Epithelial cell of esophagus (primary cell): ENCODE results near the gene CCDC141.
"Not testable (repeated sequence)": the region's sequence is repeated elsewhere in the genome, so short reads cannot be mapped to it uniquely, and the experiment has no call there.

Source experiments
- DNase-seq: peaks from one replicate; pipeline ENCODE4 v3.0.0; 2010; ENCODE audit warnings: low read depth
- H3K4me3 ChIP-seq: 2 replicates; pipeline ENCODE4 v1.5.1; 2011; ENCODE audit warnings: mild to moderate bottlenecking, low read length, control low read depth
- TF ChIP-seq, protein P1 (sequence below): IDR thresholded peaks from 2 replicates; pipeline ENCODE4 v1.5.1; 2011; ENCODE audit warnings: low read depth, mild to moderate bottlenecking, low read length, control low read depth, inconsistent platforms; ENCODE audit not compliant: insufficient read depth; ENCODE audit errors: missing control alignments

CCDC141 gene

DNA sequence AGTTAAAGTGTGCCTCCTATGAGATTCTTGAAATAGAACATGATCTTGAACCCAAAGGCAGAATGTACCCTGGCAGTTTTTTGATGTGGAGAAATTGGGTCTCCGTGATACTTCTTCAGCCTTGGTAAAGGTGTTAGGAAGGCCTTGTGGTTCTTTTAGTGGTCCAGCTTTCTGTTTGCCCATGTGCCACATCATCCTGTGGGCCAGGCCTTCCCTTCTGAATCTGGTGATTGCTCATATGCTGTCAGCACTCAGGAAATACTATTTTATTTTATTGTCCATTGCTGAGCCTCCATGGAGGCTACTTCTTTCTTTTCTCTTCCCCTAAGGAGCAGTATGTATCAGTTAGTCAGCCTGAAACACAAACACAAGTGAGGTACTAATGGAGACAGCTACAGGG, 52.9 kb downstream of the CCDC141 start:
- TF ChIP-seq, protein P1, sequence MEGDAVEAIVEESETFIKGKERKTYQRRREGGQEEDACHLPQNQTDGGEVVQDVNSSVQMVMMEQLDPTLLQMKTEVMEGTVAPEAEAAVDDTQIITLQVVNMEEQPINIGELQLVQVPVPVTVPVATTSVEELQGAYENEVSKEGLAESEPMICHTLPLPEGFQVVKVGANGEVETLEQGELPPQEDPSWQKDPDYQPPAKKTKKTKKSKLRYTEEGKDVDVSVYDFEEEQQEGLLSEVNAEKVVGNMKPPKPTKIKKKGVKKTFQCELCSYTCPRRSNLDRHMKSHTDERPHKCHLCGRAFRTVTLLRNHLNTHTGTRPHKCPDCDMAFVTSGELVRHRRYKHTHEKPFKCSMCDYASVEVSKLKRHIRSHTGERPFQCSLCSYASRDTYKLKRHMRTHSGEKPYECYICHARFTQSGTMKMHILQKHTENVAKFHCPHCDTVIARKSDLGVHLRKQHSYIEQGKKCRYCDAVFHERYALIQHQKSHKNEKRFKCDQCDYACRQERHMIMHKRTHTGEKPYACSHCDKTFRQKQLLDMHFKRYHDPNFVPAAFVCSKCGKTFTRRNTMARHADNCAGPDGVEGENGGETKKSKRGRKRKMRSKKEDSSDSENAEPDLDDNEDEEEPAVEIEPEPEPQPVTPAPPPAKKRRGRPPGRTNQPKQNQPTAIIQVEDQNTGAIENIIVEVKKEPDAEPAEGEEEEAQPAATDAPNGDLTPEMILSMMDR, result no peak
- H3K4me3 ChIP-seq, result no peak overlapping the region
- DNase-seq, result no peak

DNA sequence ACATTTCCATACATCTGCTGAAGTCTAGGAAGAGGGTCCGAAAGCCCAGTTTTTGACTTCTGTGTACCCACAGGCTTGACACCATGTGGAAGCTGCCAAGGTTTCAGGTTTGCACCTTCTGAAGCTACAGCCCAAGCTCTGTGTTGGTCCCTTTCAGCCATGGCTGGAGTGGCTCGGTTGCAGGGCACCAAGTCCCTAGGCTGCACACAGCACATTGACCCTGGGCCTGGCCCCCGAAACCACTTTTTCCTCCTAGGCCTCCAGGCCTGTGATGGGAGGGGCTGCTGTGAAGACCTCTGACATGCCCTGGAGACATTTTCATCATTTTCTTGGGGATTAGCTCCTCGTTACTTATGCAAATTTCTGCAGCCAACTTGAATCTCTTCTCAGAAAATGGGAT, 55.7 kb downstream of the CCDC141 start:
- no peak for DNase-seq
- H3K4me3 ChIP-seq, result no peak overlapping the region
- TF ChIP-seq, protein P1, result no peak

DNA sequence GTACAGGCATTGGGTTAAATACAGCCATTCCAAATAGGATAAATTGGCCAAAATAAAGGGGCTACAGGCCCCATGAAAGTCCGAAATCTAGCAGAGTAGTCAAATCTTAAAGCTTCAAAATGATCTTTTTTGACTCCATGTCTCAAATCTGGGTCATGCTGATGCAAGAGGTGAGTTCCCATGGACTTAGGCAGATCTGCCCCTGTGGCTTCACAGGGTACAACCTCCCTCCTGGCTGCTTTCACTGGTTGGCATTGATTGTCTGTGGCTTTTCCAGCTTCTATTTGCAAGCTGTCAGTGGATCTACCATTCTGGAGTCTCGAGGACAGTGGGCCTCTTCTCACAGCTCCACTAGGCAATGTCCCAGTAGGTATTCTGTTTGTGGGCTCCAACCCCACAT, 56.1 kb downstream of the CCDC141 start:
- DNase-seq, result no peak
- no peak overlapping the region for H3K4me3 ChIP-seq
- TF ChIP-seq, protein P1, result no peak

DNA sequence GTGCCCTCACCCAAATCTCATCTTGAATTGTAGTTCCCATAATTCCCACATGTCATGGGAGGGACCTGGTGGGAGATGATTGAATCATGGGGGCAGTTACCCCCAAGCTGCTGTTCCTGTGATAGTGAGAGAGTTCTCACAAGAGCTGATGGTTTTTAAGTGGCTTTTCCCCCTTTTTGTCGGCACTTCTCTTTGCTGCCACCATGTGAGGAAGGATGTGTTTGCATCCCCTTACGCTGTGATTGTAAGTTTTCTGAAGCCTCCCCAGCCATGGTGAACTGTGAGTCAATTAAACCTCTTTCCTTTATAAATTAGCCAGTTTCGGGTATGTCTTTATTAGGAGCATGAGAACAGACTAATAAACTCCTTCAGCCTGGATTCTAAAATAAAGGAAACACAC, 57.2 kb downstream of the CCDC141 start:
- not testable (repeated sequence) for DNase-seq, H3K4me3 ChIP-seq

DNA sequence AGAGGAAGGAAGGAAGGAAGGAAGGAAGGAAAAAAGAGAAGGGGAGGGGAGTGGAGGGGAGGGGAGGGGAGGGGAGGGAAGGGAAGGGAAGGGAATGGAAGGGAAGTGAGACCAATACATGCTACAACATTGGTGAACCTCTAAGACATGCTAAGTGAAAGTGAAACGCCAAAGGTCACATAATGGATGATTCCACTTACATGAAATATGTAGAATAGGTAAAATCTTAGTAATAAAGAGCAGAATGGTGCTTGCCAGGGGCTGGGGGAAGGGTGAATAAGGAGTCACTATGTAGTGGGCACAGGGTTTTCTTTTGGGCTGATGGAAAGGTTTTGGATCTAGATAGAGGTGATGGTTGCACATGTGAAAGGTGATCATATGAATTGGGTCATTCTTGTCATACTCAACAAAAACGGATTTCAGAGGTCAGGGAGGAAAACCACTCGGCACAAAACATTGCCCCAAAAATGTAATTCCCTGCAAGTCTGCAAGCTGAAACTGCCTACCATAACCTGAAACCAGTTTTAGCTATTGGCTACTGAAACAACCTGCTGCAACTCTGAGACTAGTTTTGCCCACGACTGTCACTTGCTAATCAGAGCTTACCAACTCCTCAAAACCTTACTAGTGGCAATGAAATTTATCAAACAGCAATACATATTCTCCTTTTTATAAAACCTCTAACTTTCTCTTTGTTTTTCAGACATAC, 59.2 kb downstream of the CCDC141 start:
- H3K4me3 ChIP-seq, result no peak overlapping the region
- DNase-seq, result no peak
- TF ChIP-seq, protein P1, result no peak

DNA sequence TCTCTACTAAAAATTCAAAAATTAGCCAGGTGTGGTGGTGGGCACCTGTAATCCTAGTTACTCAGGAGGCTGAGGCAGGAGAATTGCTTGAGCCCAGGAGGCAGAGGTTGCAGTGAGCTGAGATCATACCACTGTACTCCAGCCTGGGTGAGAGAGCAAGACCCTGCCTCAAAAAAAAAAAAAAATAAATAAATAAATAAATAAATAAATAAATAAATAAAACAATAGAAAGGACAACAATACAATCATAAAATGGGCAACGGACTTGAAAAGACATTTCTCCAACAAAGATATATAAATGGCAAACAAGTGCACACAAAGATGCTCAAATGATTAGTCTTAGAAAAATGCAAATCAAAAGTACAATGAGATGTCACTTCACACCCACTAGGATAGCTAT, 60.5 kb downstream of the CCDC141 start:
- H3K4me3 ChIP-seq, DNase-seq: not testable (repeated sequence)

DNA sequence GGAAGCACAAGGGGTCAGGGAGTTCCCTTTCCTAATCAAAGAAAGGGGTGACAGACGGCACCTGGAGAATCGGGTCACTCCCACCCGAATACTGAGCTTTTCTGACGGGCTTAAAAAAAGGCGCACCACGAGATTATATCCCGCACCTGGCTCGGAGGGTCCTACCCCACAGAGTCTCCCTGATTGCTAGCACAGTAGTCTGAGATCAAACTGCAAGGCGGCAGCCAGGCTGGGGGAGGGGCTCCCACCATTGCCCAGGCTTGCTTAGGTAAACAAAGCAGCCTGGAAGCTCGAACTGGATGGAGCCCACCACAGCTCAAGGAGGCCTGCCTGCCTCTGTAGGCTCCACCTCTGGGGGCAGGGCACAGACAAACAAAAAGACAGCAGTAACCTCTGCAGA, 67.3 kb downstream of the CCDC141 start:
- not testable (repeated sequence) for H3K4me3 ChIP-seq, DNase-seq

DNA sequence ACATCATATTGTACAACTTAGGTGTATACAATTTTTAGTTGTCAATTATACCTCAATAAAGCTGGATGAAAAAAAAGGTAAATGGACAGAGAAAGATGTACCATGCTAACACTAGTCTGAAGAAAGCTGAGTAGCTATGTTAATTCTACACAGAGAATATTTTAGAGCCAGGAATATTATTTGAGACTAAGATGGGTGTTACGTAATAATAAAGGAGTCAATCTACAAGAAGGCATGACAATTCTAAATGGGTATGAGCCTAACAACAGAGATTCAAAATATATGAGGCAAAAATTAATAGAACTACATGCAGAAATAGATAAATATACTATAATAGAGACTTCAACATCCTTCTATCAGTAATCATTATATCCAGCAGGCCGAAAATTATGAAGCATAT, 69.1 kb downstream of the CCDC141 start:
- TF ChIP-seq, protein P1, result no peak
- no peak overlapping the region for H3K4me3 ChIP-seq
- no peak for DNase-seq

DNA sequence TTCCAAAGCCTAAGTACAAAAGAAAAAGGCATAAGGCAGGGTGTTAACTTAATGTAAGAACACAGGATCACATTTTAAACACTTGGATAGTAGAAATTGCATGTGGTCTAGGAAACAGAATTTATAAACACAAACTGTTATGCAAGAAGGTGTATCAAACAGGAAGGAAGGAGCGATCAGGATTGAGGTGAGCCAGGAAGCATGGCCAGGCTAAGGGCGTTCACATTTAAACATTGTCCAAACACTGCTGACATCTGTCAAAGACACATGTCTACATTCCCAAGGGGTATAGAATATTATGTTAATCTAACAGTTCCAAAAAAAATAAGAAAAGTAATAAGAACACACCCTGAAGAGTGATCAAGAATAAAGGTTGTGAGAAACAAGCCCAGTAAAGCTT, 71.3 kb downstream of the CCDC141 start:
- no peak overlapping the region for H3K4me3 ChIP-seq
- TF ChIP-seq, protein P1, result no peak
- DNase-seq, result no peak
